Spinal cord (tissue), 10 donors: ENCODE results near the gene TMEM42. TPM values are rescaled to one million over a fixed set of nuclear protein-coding genes. Genes with fewer than 3 reads are reported as not detected.
"Not testable (repeated sequence)": the region's sequence is repeated elsewhere in the genome, so short reads cannot be mapped to it uniquely, and the experiment has no call there.

Experiments used
- DNase-seq, 6 donors: peaks; one replicate each; pipeline versions ENCODE4 v3.0.0 to v3.0.0-alpha.2; 2013 to 2015; ENCODE audit warnings: low spot score in 6 of 6, low read depth in 4 of 6
- H3K27ac ChIP-seq: one replicate; pipeline ENCODE4 v1.5.1; 2013; ENCODE audit warnings: low read depth, low read length, control low read depth
- H3K27me3 ChIP-seq: one replicate; pipeline ENCODE4 v1.6.1; 2013; ENCODE audit warnings: low read length; ENCODE audit not compliant: control insufficient read depth, insufficient read depth
- H3K36me3 ChIP-seq: one replicate; pipeline ENCODE4 v1.6.1; 2013; ENCODE audit warnings: low read length; ENCODE audit not compliant: control insufficient read depth, insufficient read depth
- H3K4me1 ChIP-seq: one replicate; pipeline ENCODE4 v1.6.1; 2013; ENCODE audit warnings: low read length; ENCODE audit not compliant: control insufficient read depth, insufficient read depth
- H3K4me3 ChIP-seq: one replicate; pipeline ENCODE4 v1.5.1; 2013; ENCODE audit warnings: low read depth, low read length, control low read depth
- H3K9me3 ChIP-seq: one replicate; pipeline ENCODE4 v1.6.1; 2013; ENCODE audit warnings: low read length; ENCODE audit not compliant: control insufficient read depth, insufficient read depth
- WGBS: methylation state at CpG from one replicate; pipeline ENCODE4 v1.1.5; 2013; ENCODE audit warnings: missing lambda C conversion rate; ENCODE audit not compliant: insufficient coverage; 5-methylcytosine and 5-hydroxymethylcytosine counted together
- long read RNA-seq, 4 donors: transcript quantifications; one replicate each; lab custom pipeline, GENCODE V29; 2026
- polyA plus RNA-seq, 2 donors: library from polyadenylated mRNA; unstranded; fragments of 120-200 nt; gene quantifications; one replicate each; pipeline ENCODE4 v1.2.1, GENCODE V29; 2013; ENCODE audit not compliant: insufficient read length in 2 of 2
- total RNA-seq, 2 donors: library from RNA; depleted of rRNA in 1 of 2; stranded (reverse); fragments of 120-200 nt in 1 of 2; fragments of >200 nt in 1 of 2; gene quantifications; one replicate each; pipeline versions ENCODE4 v1.2.3 to v1.2.4, GENCODE V29; 2013 to 2014
- donor health status: healthy.

Gene TMEM42
- total RNA-seq: 10 to 100 TPM; 11.1 to 30.7 TPM
- 10 to 100 TPM; 22.7 to 24.2 TPM for polyA plus RNA-seq
- long read RNA-seq, donor 1, partial matches to known transcripts: 0 of 3 reads
- long read RNA-seq, donor 1, other reads (novel, unspliced or antisense): 0 of 3 reads
- long read RNA-seq, donor 2, partial matches to known transcripts: 0 of 2 reads
- long read RNA-seq, donor 2, other reads (novel, unspliced or antisense): 0 of 2 reads
- long read RNA-seq, donor 3, partial matches to known transcripts: 0 of 1 reads
- long read RNA-seq, donor 3, other reads (novel, unspliced or antisense): 0 of 1 reads
- long read RNA-seq, donor 4, transcript TMEM42-201 (3 exons, 1,026 nt): major isoform, 11 of 12 reads
- long read RNA-seq, donor 4, partial matches to known transcripts: 0 of 12 reads
- long read RNA-seq, donor 4, other reads (novel, unspliced or antisense): 0 of 12 reads

- H3K9me3 ChIP-seq: no peaks in the 10 kb centered on the region
- H3K4me3 ChIP-seq: peak within 1 kb of the TSS; percentile 78
- WGBS: under 1% methylated on average over 89 of the region's 91 CpGs
- H3K27ac ChIP-seq: peak within 1 kb of the TSS; percentile 97
- H3K36me3 ChIP-seq: peaks cover 6% of the 10 kb centered on the region
- H3K4me1 ChIP-seq: peaks cover 11% of the 10 kb centered on the region
- H3K27me3 ChIP-seq: no peaks in the 10 kb centered on the region
- DNase-seq: peak; percentile 85 to 98 (median 88)
Observed at GRCh38 chr3:44861412-44862225, at the start of gene TMEM42. TSS of gene TMEM42 (plus strand) at chr3:44861912. CDS start at chr3:44861925, 13 bp downstream.

GRCh38 chr3:44814751-44815150, 47.0 kb upstream of the TMEM42 start:
- no peak overlapping the region for H3K27ac ChIP-seq
- 88% methylated on average over 1 of the region's 6 CpGs for WGBS
- H3K4me3 ChIP-seq: no peak overlapping the region
- DNase-seq: no peak
- H3K4me1 ChIP-seq: no peaks in the 10 kb centered on the region
- peaks cover 8% of the 10 kb centered on the region for H3K36me3 ChIP-seq
- H3K27me3 ChIP-seq: no peaks in the 10 kb centered on the region
- H3K9me3 ChIP-seq: no peaks in the 10 kb centered on the region

DNA sequence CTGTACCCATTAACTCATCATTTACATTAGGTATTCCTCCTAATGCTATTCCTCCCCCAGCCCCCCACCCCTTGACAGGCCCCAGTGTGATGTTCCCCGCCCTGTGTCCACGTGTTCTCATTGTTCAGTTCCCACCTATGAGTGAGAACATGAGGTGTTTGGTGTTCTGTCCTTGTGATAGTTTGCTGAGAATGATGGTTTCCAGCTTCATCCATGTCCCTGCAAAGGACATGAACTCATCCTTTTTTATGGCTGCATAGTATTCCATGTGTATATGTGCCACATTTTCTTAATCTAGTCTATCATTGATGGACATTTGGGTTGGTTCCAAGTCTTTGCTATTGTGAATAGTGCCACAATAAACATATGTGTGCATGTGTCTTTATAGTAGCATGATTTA, 45.4 kb upstream of the TMEM42 start:
- WGBS: no CpG with 5 or more reads among the region's 2 CpGs

DNA sequence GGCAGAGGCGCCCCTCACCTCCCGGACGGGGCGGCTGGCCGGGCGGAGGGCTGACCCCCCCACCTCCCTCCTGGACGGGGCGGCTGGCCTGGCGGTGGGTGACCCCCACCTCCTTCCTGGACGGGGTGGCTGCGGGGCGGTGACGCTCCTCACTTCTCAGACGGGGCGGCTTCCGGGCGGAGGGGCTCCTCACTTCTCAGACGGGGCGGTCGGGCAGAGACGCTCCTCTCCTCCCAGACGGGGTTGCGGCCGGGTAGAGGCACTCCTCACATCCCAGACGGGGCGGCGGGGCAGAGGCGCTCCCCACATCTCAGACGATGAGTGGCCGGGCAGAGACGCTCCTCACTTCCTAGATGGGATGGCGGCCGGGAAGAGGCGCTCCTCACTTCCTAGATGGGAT, 40.5 kb upstream of the TMEM42 start:
- DNase-seq, H3K4me1 ChIP-seq, H3K27me3 ChIP-seq, H3K9me3 ChIP-seq, H3K36me3 ChIP-seq, H3K27ac ChIP-seq, H3K4me3 ChIP-seq: not testable (repeated sequence)
- 98% methylated on average over 9 of the region's 34 CpGs for WGBS

More for the DNA sequence above, 45.4 kb upstream of the TMEM42 start:
- DNase-seq, H3K9me3 ChIP-seq, H3K36me3 ChIP-seq, H3K4me3 ChIP-seq, H3K27me3 ChIP-seq, H3K27ac ChIP-seq, H3K4me1 ChIP-seq: not testable (repeated sequence)

- H3K27ac ChIP-seq: no peak overlapping the region
- no CpG with 5 or more reads among the region's 2 CpGs for WGBS
- no peaks in the 10 kb centered on the region for H3K9me3 ChIP-seq
- no peaks in the 10 kb centered on the region for H3K27me3 ChIP-seq
- peaks cover 5% of the 10 kb centered on the region for H3K36me3 ChIP-seq
- no peak overlapping the region for H3K4me3 ChIP-seq
- DNase-seq: peak in 1 of 6 donors; percentile 1
- no peaks in the 10 kb centered on the region for H3K4me1 ChIP-seq
Observed at GRCh38 chr3:44825264-44825925, 36.3 kb upstream of the TMEM42 start.

DNA sequence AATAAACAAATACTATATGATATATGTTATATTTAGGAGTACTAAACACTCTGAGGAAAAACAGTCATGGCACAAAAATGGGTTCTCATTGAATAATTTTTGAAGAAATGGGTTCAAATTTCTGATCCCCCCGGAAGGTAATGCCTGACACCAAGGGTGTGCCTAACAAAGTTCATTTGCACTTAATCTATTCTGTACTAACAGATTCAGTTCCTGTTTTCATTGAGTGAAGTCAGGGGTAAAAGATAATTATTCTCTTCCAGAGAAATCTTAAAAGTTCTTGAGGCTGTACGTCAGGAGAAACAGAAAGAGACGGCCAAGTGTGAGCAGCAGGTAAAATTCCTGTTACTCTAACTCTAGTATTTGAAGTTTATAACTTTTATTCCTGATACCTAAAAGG, 34.5 kb upstream of the TMEM42 start:
- no peak overlapping the region for H3K4me3 ChIP-seq
- no peaks in the 10 kb centered on the region for H3K4me1 ChIP-seq
- peaks cover 5% of the 10 kb centered on the region for H3K36me3 ChIP-seq
- H3K27me3 ChIP-seq: no peaks in the 10 kb centered on the region
- H3K27ac ChIP-seq: no peak overlapping the region
- H3K9me3 ChIP-seq: no peaks in the 10 kb centered on the region
- DNase-seq: no peak
- no CpG with 5 or more reads among the region's 3 CpGs for WGBS

DNA sequence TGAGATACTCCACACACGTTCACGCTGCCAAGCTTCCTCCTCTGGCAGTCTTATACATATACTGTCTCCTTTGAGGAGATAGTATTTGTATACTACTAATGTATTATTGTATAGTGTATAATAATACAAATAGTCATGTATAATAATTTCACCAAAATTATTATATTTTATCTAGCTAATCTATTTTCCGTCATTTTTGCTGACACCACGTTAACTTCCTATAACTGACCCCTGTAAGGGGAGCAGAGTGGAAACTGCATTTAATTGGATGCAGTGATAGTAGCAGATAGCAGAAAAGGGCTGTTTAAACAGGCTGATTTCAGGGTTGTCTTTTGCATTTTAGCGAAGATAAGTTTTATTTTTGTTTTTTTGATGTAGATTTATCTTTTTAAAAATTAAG, 30.5 kb upstream of the TMEM42 start:
- H3K4me1 ChIP-seq: no peaks in the 10 kb centered on the region
- WGBS: 100% methylated on average over 1 of the region's 5 CpGs

DNA sequence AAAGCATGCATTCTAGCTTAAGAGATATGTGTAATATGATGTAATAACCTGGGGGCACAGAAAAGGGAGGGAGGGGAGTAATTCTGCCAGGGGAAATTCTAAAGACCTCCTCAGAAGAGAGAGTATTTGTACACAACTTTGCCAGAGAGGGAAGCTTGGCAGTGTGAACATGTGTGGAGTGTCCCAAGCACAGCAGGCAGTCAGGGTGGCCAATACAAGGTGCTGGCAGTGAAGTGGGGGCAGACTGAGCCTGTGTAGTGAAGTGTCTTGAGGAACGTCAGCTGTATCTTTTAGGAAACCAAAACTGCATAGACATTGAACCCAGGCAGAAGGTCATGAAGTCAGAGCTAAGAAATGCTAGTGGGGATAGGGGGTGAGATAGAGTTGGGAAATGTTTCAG, 29.7 kb upstream of the TMEM42 start:
- 90% methylated on average over 1 of the region's 1 CpG for WGBS
- Histone ChIP-seq H3K27me3 (no peaks in the 10 kb centered on the region), H3K4me3 (no peak overlapping the region), H3K36me3 (no peaks in the 10 kb centered on the region), H3K4me1 (no peaks in the 10 kb centered on the region), H3K27ac (no peak overlapping the region), H3K9me3 (no peaks in the 10 kb centered on the region)
- DNase-seq: no peak

More for the DNA sequence above, 30.5 kb upstream of the TMEM42 start:
- no peaks in the 10 kb centered on the region for H3K9me3 ChIP-seq
- H3K4me3 ChIP-seq: no peak overlapping the region
- H3K36me3 ChIP-seq: no peaks in the 10 kb centered on the region
- no peak overlapping the region for H3K27ac ChIP-seq
- no peaks in the 10 kb centered on the region for H3K27me3 ChIP-seq
- no peak for DNase-seq

- DNase-seq: no peak
- WGBS: no CpG with 5 or more reads among the region's 2 CpGs
- no peaks in the 10 kb centered on the region for H3K36me3 ChIP-seq
- H3K27ac ChIP-seq: no peak overlapping the region
- no peaks in the 10 kb centered on the region for H3K27me3 ChIP-seq
- no peaks in the 10 kb centered on the region for H3K9me3 ChIP-seq
- H3K4me3 ChIP-seq: no peak overlapping the region
- no peaks in the 10 kb centered on the region for H3K4me1 ChIP-seq
Observed at GRCh38 chr3:44832965-44833364, 28.7 kb upstream of the TMEM42 start.
